Measurements from ENCODE around the gene SCRN2.

Gene SCRN2

DNA sequence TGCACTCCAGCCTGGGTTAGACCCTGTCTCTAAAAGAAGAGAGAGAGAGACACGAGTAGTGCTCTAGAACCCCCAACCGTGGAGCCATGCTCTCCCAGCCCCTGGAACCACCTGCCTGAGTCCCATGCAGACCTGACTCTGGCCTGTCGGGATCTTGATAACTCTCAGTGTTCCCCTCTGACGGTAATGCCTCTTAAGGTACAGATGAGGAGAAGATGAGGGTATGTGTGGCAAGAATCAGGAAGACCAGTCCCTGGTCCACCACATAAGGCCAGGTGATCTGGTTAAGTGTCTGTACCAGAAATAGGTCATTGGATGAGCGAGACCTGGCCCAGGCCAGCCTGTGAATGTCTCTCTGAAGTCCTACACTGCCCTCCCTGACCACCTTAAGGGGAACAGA lies 37.9 kb downstream of the SCRN2 start:
- TF ChIP-seq GATA2 (IDR thresholded peaks at IDR 0.05; ENCODE audit: low read depth, low read length) (no peak), GATA3 (IDR thresholded peaks at IDR 0.05; ENCODE audit: low read depth, low read length) (no peak)

GRCh38 chr17:47802341-47803022 lies 38.6 kb downstream of the SCRN2 start:
- no peak for TF ChIP-seq GATA3 (IDR thresholded peaks at IDR 0.05; ENCODE audit: low read depth, low read length)
- no peak for TF ChIP-seq GATA2 (IDR thresholded peaks at IDR 0.05; ENCODE audit: low read depth, low read length)

DNA sequence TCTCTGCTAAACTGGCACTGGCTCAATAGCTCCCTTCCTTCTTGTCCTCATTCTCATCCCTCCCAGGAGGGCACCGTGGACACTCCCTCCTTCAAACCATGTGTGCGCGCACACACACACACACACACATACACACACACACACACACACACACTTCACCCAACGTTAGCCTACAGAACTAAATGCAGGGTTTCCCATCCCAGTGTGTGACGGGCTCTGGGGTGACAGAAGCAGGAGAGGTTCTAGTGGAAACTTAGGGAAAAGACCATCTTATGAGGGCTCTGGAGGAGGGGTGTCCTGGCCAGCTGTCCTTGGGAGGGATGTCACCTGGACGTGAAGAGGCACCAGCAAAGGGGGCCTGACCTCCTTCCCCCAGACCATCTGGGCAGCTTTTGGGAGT lies 39.2 kb downstream of the SCRN2 start:
- TF ChIP-seq GATA2 (IDR thresholded peaks at IDR 0.05; ENCODE audit: low read depth, low read length) (no peak), GATA3 (IDR thresholded peaks at IDR 0.05; ENCODE audit: low read depth, low read length) (no peak)

DNA sequence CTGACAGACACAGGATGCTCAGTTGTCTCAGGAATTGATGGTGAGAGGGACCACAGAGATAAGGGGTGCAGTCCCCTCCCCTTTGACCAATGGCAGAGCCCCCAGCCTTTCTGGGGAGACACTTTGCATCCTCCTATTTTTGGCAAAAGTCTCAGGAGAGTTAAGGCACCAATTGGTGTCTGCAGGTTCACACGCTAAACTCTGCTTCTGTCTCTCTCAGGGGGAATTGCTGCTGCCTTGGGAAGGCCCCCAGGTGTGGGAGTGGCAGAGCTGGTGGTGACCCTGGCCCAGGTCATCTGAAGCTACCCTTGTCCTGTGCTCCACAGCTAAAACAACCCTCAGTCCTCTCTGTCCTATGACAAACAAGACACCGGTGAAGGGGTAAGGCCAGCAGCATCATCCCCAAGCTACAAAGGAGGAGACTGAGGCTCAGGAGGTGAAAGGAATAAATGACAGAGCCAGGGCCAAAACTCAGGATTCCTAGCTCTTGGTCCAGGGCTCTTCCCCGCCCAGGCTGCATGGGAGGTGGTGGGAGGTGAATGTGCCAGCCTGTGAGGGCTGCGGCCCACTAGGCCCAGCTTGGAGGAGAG lies 39.8 kb downstream of the SCRN2 start:
- TF ChIP-seq GATA3 (IDR thresholded peaks at IDR 0.05; ENCODE audit: low read depth, low read length) (no peak), GATA2 (IDR thresholded peaks at IDR 0.05; ENCODE audit: low read depth, low read length) (no peak)

GRCh38 chr17:47800686-47801085 lies 40.4 kb downstream of the SCRN2 start:
- TF ChIP-seq GATA2 (IDR thresholded peaks at IDR 0.05; ENCODE audit: low read depth, low read length), result no peak

DNA sequence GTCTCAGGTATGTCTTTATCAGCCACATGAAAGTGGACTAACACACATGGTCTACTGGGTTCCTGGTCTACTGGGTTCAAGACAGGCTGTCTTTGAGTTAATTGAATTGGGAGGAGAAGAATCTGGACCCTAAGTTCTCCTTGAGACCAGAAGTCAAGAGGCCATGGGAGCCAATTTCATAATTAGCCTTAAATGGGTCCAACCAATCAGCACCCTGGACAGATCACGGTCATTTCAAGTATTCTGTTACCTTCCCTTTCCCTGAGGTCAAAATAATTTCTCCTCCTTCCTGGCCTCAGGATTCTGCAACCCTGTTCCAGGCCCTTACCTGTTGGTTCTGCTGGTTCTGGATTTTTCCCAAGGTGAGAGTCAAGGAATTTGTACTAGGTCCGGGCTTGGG lies 43.3 kb downstream of the SCRN2 start:
- TF ChIP-seq GATA3 (IDR thresholded peaks at IDR 0.05; ENCODE audit: low read depth, low read length) (no peak), GATA2 (IDR thresholded peaks at IDR 0.05; ENCODE audit: low read depth, low read length) (no peak)

DNA sequence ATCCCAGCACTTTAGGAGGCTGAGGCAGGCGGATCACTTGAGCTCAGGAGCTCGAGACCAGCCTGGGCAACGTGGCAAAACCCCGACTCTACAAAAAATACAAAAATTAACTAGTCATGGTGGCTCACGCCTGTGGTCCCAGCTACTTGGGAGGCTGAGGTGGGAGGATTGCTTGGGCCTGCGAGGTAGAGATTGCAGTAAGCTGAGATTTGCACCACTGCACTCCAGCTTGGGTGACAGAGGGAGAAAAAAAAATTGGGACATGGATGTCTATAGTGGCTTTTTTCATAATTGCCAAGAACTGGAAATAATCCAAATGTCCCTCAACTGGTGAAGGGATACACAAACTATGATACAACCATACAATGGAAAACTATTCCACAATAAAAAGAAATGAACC lies 48.1 kb downstream of the SCRN2 start:
- TF ChIP-seq GATA3 (IDR thresholded peaks at IDR 0.05; ENCODE audit: low read depth, low read length) (no peak), GATA2 (IDR thresholded peaks at IDR 0.05; ENCODE audit: low read depth, low read length) (no peak)

GRCh38 chr17:47792457-47792856 lies 48.6 kb downstream of the SCRN2 start:
- TF ChIP-seq GATA3 (IDR thresholded peaks at IDR 0.05; ENCODE audit: low read depth, low read length) (no peak), GATA2 (IDR thresholded peaks at IDR 0.05; ENCODE audit: low read depth, low read length) (no peak)

- TF ChIP-seq GATA2 (IDR thresholded peaks at IDR 0.05; ENCODE audit: low read depth, low read length) (no peak), GATA3 (IDR thresholded peaks at IDR 0.05; ENCODE audit: low read depth, low read length) (no peak)
These were observed 50.0 kb downstream of the SCRN2 start for GRCh38 chr17:47791025-47791424.

- no peak for TF ChIP-seq GATA2 (IDR thresholded peaks at IDR 0.05; ENCODE audit: low read depth, low read length)
- TF ChIP-seq GATA3 (IDR thresholded peaks at IDR 0.05; ENCODE audit: low read depth, low read length), result no peak
These were observed 51.2 kb downstream of the SCRN2 start for GRCh38 chr17:47789611-47790561.

Measured in SH-SY5Y (cell line).